Esophagus (tissue), 2 donors: ENCODE results near the gene CCDC194. TPM values are rescaled to one million over a fixed set of nuclear protein-coding genes. Genes with fewer than 3 reads are reported as not detected.

ENCODE experiments used
- H3K27ac ChIP-seq, 2 donors: one replicate each; pipeline ENCODE4 v1.5.1; 2013; ENCODE audit warnings: low read depth in 2 of 2, mild to moderate bottlenecking in 2 of 2, inconsistent platforms in 1 of 2, low read length in 1 of 2, moderate library complexity in 1 of 2
- H3K27me3 ChIP-seq, 2 donors: one replicate each; pipeline ENCODE4 v1.6.1; 2013; ENCODE audit warnings: low read length in 2 of 2, control low read depth in 1 of 2, mild to moderate bottlenecking in 1 of 2; ENCODE audit not compliant: insufficient read depth in 2 of 2, control insufficient read depth in 1 of 2
- H3K36me3 ChIP-seq, 2 donors: one replicate each; pipeline ENCODE4 v1.6.1; 2013; ENCODE audit warnings: low read length in 1 of 2; ENCODE audit not compliant: control insufficient read depth in 2 of 2, insufficient read depth in 2 of 2
- H3K4me1 ChIP-seq, 2 donors: one replicate each; pipeline ENCODE4 v1.6.1; 2013; ENCODE audit warnings: low read length in 1 of 2; ENCODE audit not compliant: control insufficient read depth in 2 of 2, insufficient read depth in 2 of 2
- H3K4me3 ChIP-seq, 2 donors: one replicate each; pipeline ENCODE4 v1.5.1; 2013; ENCODE audit warnings: low read length in 2 of 2, mild to moderate bottlenecking in 2 of 2, low read depth in 1 of 2, moderate library complexity in 1 of 2
- H3K9me3 ChIP-seq, 2 donors: one replicate each; pipeline ENCODE4 v1.6.1; 2013; ENCODE audit warnings: mild to moderate bottlenecking in 2 of 2, low read depth in 1 of 2, low read length in 1 of 2, moderate library complexity in 1 of 2; ENCODE audit not compliant: control insufficient read depth in 2 of 2, insufficient read depth in 1 of 2
- WGBS, 2 donors: extraction: QIAGEN DNeasy Blood & Tissue Kit; methylation state at CpG; one replicate each; pipeline ENCODE4 v1.1.7; 2013; 5-methylcytosine and 5-hydroxymethylcytosine counted together
- polyA plus RNA-seq, 2 donors: library from polyadenylated mRNA; stranded (reverse); fragments of 200-250 nt; gene quantifications; one replicate each; pipeline ENCODE4 v1.2.3, GENCODE V29; 2013
- donor health status: healthy with polysubstance abuse.
- donor health status: Bipolar disorder and iron deficiency.

The CCDC194 gene
- polyA plus RNA-seq, 2 donors: not detected

- WGBS, 2 donors: 44 to 60% methylated on average over 11 of the region's 11 CpGs
- no peaks in the 10 kb centered on the region for H3K27me3 ChIP-seq
- no peak overlapping the region for H3K27ac ChIP-seq
- no peaks in the 10 kb centered on the region for H3K36me3 ChIP-seq
- no peak overlapping the region for H3K4me3 ChIP-seq
- H3K9me3 ChIP-seq: no peaks in the 10 kb centered on the region
- no peaks in the 10 kb centered on the region for H3K4me1 ChIP-seq
Measured at GRCh38 chr19:17357724-17358123, 36.3 kb downstream of the CCDC194 start.

DNA sequence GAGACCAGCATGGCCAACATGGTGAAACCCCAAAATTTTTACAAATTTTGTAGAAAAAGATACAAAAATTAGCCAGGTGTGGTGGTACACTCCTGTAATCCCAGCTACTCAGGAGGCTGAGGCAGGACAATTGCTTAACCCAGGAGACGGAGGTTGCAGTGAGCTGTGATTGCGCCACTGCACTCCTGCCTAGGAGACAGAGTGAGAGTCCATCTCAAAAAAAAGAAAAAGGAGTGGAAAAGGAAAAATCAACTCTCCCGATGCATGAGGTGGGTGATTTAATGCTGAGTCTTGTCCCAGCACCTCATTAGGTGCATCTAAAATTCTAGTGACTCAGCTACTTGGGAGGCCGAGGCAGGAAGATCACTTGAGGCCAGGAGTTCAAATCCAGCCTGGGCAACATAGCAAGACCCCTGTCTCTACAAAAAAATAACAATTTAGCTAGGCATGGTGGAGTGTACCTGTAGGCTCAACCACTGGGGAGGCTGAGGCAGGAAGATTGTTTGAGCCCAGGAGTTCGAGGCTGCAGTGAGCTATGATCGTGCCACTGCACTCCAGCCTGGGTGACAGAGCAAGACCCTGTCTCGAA is 36.8 kb downstream of the CCDC194 start:
- no peaks in the 10 kb centered on the region for H3K36me3 ChIP-seq
- WGBS, 2 donors: 82 to 87% methylated on average over 7 of the region's 7 CpGs
- H3K9me3 ChIP-seq: no peaks in the 10 kb centered on the region
- no peaks in the 10 kb centered on the region for H3K27me3 ChIP-seq
- H3K4me1 ChIP-seq: no peaks in the 10 kb centered on the region
- no peak overlapping the region for H3K4me3 ChIP-seq
- H3K27ac ChIP-seq: no peak overlapping the region

GRCh38 chr19:17353386-17353785 is 40.6 kb downstream of the CCDC194 start:
- no peaks in the 10 kb centered on the region for H3K4me1 ChIP-seq
- no peak overlapping the region for H3K4me3 ChIP-seq
- H3K9me3 ChIP-seq: peaks cover 0 to 3% of the 10 kb centered on the region in 2 donors
- H3K36me3 ChIP-seq: no peaks in the 10 kb centered on the region
- H3K27ac ChIP-seq: no peak overlapping the region
- whole genome bisulfite sequencing, 2 donors: 76 to 79% methylated on average over 8 of the region's 8 CpGs
- no peaks in the 10 kb centered on the region for H3K27me3 ChIP-seq

DNA sequence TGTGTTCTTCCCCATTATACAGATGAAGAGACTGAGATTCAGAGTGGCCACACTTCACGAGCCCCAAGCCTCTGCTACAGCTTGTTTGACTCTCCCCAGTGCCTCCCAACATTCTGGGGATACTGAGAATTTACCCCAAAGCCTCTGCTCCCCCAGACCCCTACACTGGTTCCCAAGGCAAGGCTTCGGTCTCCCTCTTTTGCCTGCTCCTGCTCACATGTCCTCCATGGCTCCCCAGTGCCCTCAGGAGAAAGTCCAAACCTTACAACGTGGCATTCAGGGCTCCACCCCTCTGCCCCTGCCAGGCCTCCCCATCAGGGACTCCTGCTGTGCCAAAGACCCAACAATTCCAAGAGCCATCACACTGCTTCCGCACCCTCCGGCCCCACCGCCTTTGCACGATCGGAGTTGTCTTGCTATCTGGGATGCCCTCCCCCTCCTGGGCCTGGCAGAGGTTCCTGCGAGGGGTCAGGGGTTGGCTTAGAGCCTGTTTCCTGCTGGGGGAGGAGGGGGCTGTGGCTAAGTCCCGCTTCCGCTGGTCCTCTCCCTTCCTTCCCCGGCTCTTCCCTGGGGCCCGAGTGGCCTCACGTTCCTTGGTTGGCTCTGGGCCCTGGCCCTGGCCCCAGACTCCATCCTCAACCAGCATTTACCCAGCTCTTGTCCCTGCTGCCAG is 41.3 kb downstream of the CCDC194 start:
- Histone ChIP-seq H3K9me3 (peaks cover 0 to 3% of the 10 kb centered on the region in 2 donors), H3K27ac (no peak overlapping the region), H3K4me1 (no peaks in the 10 kb centered on the region), H3K4me3 (no peak overlapping the region), H3K36me3 (no peaks in the 10 kb centered on the region), H3K27me3 (no peaks in the 10 kb centered on the region)
- 46 to 52% methylated on average over 14 of the region's 14 CpGs for WGBS, 2 donors

DNA sequence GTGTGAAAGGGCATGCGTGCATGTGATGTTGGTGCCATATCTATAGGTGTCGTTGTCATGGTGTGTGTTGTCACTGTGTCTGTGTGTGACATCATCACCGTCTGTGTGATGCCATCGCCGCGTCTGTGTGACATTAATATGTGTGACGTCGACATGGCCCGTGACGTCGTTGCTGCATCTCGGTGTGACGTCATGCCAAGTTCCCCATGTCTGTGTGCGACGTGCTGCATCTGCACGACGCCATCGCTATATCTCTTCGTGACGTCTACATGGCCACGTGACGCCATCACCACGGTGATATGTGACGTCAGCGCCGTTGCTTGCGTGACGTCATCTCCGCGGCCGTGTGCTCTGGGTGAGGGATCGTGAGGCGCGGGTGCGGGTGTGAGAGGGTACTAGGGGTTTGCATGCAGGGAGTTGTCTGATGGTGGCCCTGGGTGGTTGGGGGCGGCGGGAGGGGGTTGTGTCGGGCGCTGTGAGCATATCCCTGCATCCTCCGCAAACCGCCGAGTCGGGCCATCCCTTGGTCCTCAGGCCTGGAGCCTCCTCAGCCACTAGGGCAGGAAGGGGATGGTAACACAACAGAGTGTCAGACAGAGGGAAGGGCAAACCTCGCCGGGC is 42.1 kb downstream of the CCDC194 start:
- H3K4me3 ChIP-seq: no peak overlapping the region
- 87 to 88% methylated on average over 45 of the region's 45 CpGs for WGBS, 2 donors
- no peaks in the 10 kb centered on the region for H3K36me3 ChIP-seq
- H3K27ac ChIP-seq: no peak overlapping the region
- no peaks in the 10 kb centered on the region for H3K27me3 ChIP-seq
- H3K4me1 ChIP-seq: no peaks in the 10 kb centered on the region
- peaks cover 0 to 3% of the 10 kb centered on the region in 2 donors for H3K9me3 ChIP-seq

- peak overlapping the region in 1 of 2 donors; percentile 8 for H3K27ac ChIP-seq
- H3K9me3 ChIP-seq: peaks cover 0 to 3% of the 10 kb centered on the region in 2 donors
- H3K4me3 ChIP-seq: no peak overlapping the region
- H3K27me3 ChIP-seq: no peaks in the 10 kb centered on the region
- peaks cover 0 to 4% of the 10 kb centered on the region in 2 donors for H3K4me1 ChIP-seq
- no peaks in the 10 kb centered on the region for H3K36me3 ChIP-seq
- 4 to 8% methylated on average over 12 of the region's 12 CpGs for WGBS, 2 donors
Measured at GRCh38 chr19:17348700-17349099, 45.3 kb downstream of the CCDC194 start.

DNA sequence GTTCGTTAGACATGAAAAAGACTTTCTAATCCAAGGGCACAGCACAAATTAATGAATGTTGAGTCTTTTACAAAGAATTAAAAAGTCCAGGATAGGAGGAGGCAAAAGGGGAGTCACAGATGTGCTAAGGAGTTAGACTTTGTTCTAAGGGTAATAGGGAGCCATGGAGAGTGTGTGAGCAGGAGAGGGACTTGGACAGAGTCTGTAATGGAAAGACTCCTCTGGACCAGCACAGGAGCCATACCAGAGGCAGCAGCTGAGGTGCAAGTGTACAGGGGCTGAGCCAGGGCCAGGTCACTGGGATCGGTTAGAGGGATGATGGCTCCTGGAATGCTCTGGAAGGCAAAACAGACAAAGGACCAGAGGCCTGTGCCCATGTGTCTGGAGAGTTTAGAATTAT is 46.1 kb downstream of the CCDC194 start:
- H3K4me1 ChIP-seq: peaks cover 0 to 4% of the 10 kb centered on the region in 2 donors
- H3K36me3 ChIP-seq: no peaks in the 10 kb centered on the region
- H3K27ac ChIP-seq: peak overlapping the region; percentile 47 to 50
- 65% methylated on average over 2 of the region's 2 CpGs for WGBS, 2 donors
- H3K4me3 ChIP-seq: no peak overlapping the region
- H3K27me3 ChIP-seq: no peaks in the 10 kb centered on the region
- peaks cover 0 to 3% of the 10 kb centered on the region in 2 donors for H3K9me3 ChIP-seq

DNA sequence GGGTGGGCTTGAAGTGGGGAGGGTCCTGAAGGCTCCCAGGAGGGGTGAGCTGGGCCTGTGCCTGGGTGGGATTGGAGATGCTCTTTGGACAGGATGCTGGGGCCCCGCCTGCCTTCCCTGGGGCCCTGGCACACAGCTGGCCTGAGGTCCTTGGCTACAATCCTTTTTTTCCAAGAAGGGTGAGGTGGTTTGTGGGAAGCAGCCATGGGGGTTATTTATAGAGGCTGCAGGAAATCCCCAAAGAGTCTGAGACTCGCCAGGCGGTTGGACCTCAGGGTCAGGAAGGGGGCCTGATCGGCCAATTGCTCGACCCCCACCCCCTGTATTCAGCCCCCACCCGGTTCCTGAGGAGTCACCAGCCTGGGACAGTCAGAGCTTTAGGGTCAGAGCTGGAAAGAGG is 46.6 kb downstream of the CCDC194 start:
- 14 to 17% methylated on average over 5 to 6 of the region's 6 CpGs for WGBS, 2 donors
- no peak overlapping the region for H3K4me3 ChIP-seq
- peaks cover 0 to 4% of the 10 kb centered on the region in 2 donors for H3K4me1 ChIP-seq
- peak overlapping the region; percentile 8 to 47 for H3K27ac ChIP-seq
- H3K27me3 ChIP-seq: no peaks in the 10 kb centered on the region
- no peaks in the 10 kb centered on the region for H3K36me3 ChIP-seq
- H3K9me3 ChIP-seq: peaks cover 0 to 3% of the 10 kb centered on the region in 2 donors

- H3K27me3 ChIP-seq: no peaks in the 10 kb centered on the region
- peak overlapping the region in 1 of 2 donors; percentile 21 for H3K27ac ChIP-seq
- H3K4me1 ChIP-seq: peaks cover 0 to 4% of the 10 kb centered on the region in 2 donors
- 16% methylated on average over 24 of the region's 24 CpGs for WGBS, 2 donors
- H3K9me3 ChIP-seq: no peaks in the 10 kb centered on the region
- H3K4me3 ChIP-seq: no peak overlapping the region
- peaks cover 3% of the 10 kb centered on the region in 2 donors for H3K36me3 ChIP-seq
Measured at GRCh38 chr19:17346109-17346671, 47.8 kb downstream of the CCDC194 start.
